ENCODE data around the gene ZNF736.
"Not testable (repeated sequence)": the region's sequence is repeated elsewhere in the genome, so short reads cannot be mapped to it uniquely, and the experiment has no call there.

GRCh38 chr7:64324166-64324565 is 10.4 kb downstream of the ZNF736 start:
- not testable (repeated sequence) for TF ChIP-seq EZH2 (IDR thresholded peaks at IDR 0.05; ENCODE audit: low read depth, unreplicated experiment); POLR2AphosphoS5 (IDR thresholded peaks at IDR 0.05; ENCODE audit: low read depth); EZH2phosphoT487 (IDR thresholded peaks at IDR 0.05; ENCODE audit: unreplicated experiment); REST (IDR thresholded peaks at IDR 0.05; ENCODE audit: unreplicated experiment); JUNB (IDR thresholded peaks at IDR 0.05; ENCODE audit: unreplicated experiment); CREB1 (CRISPR knock-in tag; IDR thresholded peaks at IDR 0.05; ENCODE audit: low read depth); STAT1 (IDR thresholded peaks at IDR 0.05; ENCODE audit: unreplicated experiment)
- TF ChIP-seq, protein P1, sequence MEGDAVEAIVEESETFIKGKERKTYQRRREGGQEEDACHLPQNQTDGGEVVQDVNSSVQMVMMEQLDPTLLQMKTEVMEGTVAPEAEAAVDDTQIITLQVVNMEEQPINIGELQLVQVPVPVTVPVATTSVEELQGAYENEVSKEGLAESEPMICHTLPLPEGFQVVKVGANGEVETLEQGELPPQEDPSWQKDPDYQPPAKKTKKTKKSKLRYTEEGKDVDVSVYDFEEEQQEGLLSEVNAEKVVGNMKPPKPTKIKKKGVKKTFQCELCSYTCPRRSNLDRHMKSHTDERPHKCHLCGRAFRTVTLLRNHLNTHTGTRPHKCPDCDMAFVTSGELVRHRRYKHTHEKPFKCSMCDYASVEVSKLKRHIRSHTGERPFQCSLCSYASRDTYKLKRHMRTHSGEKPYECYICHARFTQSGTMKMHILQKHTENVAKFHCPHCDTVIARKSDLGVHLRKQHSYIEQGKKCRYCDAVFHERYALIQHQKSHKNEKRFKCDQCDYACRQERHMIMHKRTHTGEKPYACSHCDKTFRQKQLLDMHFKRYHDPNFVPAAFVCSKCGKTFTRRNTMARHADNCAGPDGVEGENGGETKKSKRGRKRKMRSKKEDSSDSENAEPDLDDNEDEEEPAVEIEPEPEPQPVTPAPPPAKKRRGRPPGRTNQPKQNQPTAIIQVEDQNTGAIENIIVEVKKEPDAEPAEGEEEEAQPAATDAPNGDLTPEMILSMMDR (conservative IDR thresholded peaks at IDR 0.05; ENCODE audit: low read depth in 2 of 2) = not testable (repeated sequence)

Measured in GM23338 (cell line).